DOHH2 (cell line): ENCODE measurements around the gene TMEM258.

Experiments used
- H3F3A ChIP-seq: fragments of 200-600 bp; sonication (generic), shearing (Covaris generic); 2 replicates; pipeline ENCODE4 v1.6.0; 2016; ENCODE audit warnings: antibody characterized with exemption, mild to moderate bottlenecking; ENCODE audit not compliant: control insufficient read depth, insufficient read depth
- H3K27ac ChIP-seq: fragments of 200-600 bp; sonication (generic); 2 replicates; pipeline ENCODE4 v1.5.1; 2014; ENCODE audit warnings: low read depth, mild to moderate bottlenecking, low read length, moderate library complexity
- H3K27me3 ChIP-seq: fragments of 200-600 bp; sonication (generic); 2 replicates; pipeline ENCODE4 v1.6.1; 2014; ENCODE audit warnings: mild to moderate bottlenecking, low read length, mixed read lengths; ENCODE audit not compliant: control insufficient read depth
- H3K36me3 ChIP-seq: fragments of 200-600 bp; sonication (generic); 2 replicates; pipeline ENCODE4 v1.6.1; 2014; ENCODE audit warnings: mild to moderate bottlenecking, low read length, moderate library complexity, mixed read lengths; ENCODE audit not compliant: control insufficient read depth
- H3K4me1 ChIP-seq: fragments of 200-600 bp; sonication (generic); 2 replicates; pipeline ENCODE4 v1.6.1; 2014; ENCODE audit warnings: mild to moderate bottlenecking, low read length, mixed read lengths; ENCODE audit not compliant: control insufficient read depth
- H3K4me2 ChIP-seq: fragments of 200-600 bp; sonication (generic); 2 replicates; pipeline ENCODE4 v1.6.0; 2014; ENCODE audit warnings: mild to moderate bottlenecking, low read length, moderate library complexity
- H3K4me3 ChIP-seq: fragments of 200-600 bp; sonication (generic); 2 replicates; pipeline ENCODE4 v1.5.1; 2014; ENCODE audit warnings: mild to moderate bottlenecking, low read length, mixed read lengths
- H3K79me2 ChIP-seq: fragments of 200-600 bp; sonication (generic); 2 replicates; pipeline ENCODE4 v1.6.1; 2014; ENCODE audit warnings: mild to moderate bottlenecking, low read length, mixed read lengths; ENCODE audit not compliant: control insufficient read depth
- H3K9me2 ChIP-seq: fragments of 200-600 bp; sonication (generic); replicated peaks from 2 replicates; pipeline ENCODE4 v1.6.1; 2014; ENCODE audit warnings: mild to moderate bottlenecking, low read length, mixed read lengths; ENCODE audit not compliant: control insufficient read depth
- H3K9me3 ChIP-seq: fragments of 200-600 bp; sonication (generic); 2 replicates; pipeline ENCODE4 v1.6.1; 2014; ENCODE audit warnings: antibody characterized with exemption, low read length, mixed read lengths; ENCODE audit not compliant: control insufficient read depth, insufficient read depth
- H4K20me1 ChIP-seq: fragments of 200-600 bp; sonication (generic); 2 replicates; pipeline ENCODE4 v1.6.0; 2014; ENCODE audit warnings: low read depth, mild to moderate bottlenecking, antibody characterized with exemption, low read length, moderate library complexity; ENCODE audit not compliant: control insufficient read depth, insufficient read depth
- EZH2phosphoT487 ChIP-seq: fragments of 200-600 bp; sonication (generic); IDR thresholded peaks from 2 replicates; pipeline ENCODE4 v1.6.1; 2017; ENCODE audit warnings: borderline replicate concordance, mild to moderate bottlenecking, antibody characterized with exemption, low read length, moderate library complexity, mixed read lengths
- TF ChIP-seq, protein P1 (sequence below): fragments of 200-600 bp; sonication (generic); IDR thresholded peaks from one replicate; pipeline ENCODE4 v1.5.1; 2014; ENCODE audit warnings: antibody characterized with exemption, mild to moderate bottlenecking, low read depth, low read length; ENCODE audit not compliant: poor library complexity, severe bottlenecking

TMEM258 gene

DNA sequence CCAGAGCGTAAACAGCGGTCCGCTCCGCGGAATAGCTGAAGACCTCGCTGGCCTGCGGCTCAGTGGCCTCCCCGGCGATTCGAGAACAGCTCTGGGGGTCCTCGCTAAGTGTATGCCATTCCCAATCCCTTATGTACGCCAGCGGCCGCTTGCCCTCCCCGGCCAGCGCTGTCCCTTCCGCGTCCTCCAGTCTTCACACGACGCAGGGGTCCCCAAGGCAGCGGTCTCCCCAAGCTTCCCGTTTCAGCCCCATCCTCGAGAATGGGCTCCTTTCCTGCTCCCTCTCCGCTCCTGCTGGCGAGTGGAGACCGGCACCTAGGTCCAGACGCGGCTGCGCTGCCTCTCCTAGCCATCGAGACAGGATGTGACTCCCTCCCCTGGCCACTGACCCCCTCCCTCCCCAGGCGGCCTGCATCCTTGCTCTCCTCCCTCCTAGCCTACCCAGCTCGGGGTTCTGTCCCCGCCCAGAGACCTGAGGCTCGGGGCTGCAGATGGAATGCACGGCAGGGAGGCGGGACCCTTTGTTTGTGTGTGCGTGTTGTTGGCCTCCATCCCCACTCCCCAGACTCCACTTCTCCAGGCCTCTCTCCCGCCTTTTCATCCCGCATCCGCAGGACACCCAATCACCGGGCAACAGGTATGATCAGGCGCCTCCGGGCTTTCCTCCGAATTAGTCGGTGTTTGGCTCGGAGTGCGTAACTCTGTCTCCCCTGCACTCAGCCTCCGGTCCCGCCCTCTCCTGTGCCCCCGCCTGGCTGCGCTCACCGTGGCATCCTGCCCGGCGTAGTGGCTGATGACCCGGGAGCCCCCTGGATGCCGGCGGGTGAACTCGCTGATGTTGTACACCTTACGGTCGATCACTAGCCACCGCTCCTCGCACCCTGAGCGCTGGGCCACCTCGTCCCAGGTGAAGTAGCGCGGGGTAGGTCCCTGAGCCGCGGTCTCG lies 23.7 kb upstream of the TMEM258 start:
- H3K36me3 ChIP-seq, result peaks cover 50% of the 10 kb centered on the region
- no peaks in the 10 kb centered on the region for H3K9me3 ChIP-seq
- peak overlapping the region; percentile 92 for H3K4me2 ChIP-seq
- H3F3A ChIP-seq, result peaks cover 16% of the 10 kb centered on the region
- H3K27me3 ChIP-seq, result no peaks in the 10 kb centered on the region
- H4K20me1 ChIP-seq, result no peaks in the 10 kb centered on the region
- TF ChIP-seq EZH2phosphoT487, result no peak
- TF ChIP-seq, protein P1, sequence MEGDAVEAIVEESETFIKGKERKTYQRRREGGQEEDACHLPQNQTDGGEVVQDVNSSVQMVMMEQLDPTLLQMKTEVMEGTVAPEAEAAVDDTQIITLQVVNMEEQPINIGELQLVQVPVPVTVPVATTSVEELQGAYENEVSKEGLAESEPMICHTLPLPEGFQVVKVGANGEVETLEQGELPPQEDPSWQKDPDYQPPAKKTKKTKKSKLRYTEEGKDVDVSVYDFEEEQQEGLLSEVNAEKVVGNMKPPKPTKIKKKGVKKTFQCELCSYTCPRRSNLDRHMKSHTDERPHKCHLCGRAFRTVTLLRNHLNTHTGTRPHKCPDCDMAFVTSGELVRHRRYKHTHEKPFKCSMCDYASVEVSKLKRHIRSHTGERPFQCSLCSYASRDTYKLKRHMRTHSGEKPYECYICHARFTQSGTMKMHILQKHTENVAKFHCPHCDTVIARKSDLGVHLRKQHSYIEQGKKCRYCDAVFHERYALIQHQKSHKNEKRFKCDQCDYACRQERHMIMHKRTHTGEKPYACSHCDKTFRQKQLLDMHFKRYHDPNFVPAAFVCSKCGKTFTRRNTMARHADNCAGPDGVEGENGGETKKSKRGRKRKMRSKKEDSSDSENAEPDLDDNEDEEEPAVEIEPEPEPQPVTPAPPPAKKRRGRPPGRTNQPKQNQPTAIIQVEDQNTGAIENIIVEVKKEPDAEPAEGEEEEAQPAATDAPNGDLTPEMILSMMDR, result no peak
- peak overlapping the region; percentile 92 for H3K4me3 ChIP-seq
- H3K79me2 ChIP-seq, result peaks cover 46% of the 10 kb centered on the region
- peaks cover 25% of the 10 kb centered on the region for H3K4me1 ChIP-seq
- peak overlapping the region; percentile 87 for H3K27ac ChIP-seq
- no peaks in the 10 kb centered on the region for H3K9me2 ChIP-seq

DNA sequence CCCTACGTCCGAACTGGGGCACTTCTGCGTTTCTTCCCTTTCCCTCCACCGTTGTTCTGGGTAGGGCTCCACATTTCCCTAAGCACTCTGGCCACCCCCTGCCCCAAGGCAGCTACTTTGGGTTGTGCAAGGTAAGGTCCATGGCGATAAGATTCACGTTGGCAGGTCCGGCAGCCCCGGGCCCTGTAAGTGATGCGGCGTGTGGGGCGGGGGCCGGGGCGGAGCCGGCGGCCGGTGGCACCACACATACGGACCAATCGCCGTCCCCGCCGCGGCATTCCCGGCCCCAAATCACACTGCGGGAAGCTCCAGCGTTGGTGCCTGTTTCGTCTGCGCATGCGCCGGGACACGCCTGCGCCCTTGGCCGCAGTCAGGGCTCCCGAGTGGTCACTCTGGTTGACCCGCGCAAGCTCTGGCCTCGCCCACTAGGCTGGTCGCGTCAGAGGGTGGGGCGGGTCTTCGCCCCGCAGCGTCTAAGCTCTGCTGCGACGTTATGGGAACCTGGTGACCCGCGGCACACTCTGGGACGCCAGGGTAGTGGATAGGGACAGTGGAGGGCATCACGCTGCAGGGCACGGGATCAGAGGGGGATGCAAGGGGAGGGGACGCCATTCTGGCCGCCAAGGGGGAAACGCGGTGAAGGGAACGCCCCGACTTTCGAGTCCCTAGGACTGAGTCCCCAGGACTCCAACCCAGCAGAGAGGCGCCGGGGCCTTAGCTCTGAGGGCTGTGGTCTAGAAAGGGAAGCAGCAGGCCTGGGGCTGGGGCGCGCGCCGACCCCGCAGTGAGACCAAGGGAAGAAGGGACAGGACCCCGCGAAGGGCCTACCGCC lies 22.8 kb upstream of the TMEM258 start:
- peak overlapping the region; percentile 92 for H3K4me2 ChIP-seq
- TF ChIP-seq, protein P1, result no peak
- no peak for TF ChIP-seq EZH2phosphoT487
- H4K20me1 ChIP-seq, result no peaks in the 10 kb centered on the region
- no peaks in the 10 kb centered on the region for H3K27me3 ChIP-seq
- H3K79me2 ChIP-seq, result peaks cover 46% of the 10 kb centered on the region
- peak overlapping the region; percentile 92 for H3K4me3 ChIP-seq
- no peaks in the 10 kb centered on the region for H3K9me3 ChIP-seq
- no peaks in the 10 kb centered on the region for H3K9me2 ChIP-seq
- peaks cover 25% of the 10 kb centered on the region for H3K4me1 ChIP-seq
- H3K36me3 ChIP-seq, result peaks cover 59% of the 10 kb centered on the region
- peaks cover 16% of the 10 kb centered on the region for H3F3A ChIP-seq
- peak overlapping the region; percentile 87 for H3K27ac ChIP-seq

GRCh38 chr11:61814247-61814957 lies 22.0 kb upstream of the TMEM258 start:
- TF ChIP-seq EZH2phosphoT487, result no peak
- TF ChIP-seq, protein P1, result no peak
- no peaks in the 10 kb centered on the region for H3K9me3 ChIP-seq
- no peaks in the 10 kb centered on the region; the same call in 1 of the 2 replicates for H4K20me1 ChIP-seq
- peaks cover 25% of the 10 kb centered on the region for H3K4me1 ChIP-seq
- peak overlapping the region; percentile 92 for H3K4me3 ChIP-seq
- no peaks in the 10 kb centered on the region for H3K9me2 ChIP-seq
- peak overlapping the region; percentile 87 for H3K27ac ChIP-seq
- H3K4me2 ChIP-seq, result peak overlapping the region; percentile 92
- peaks cover 16% of the 10 kb centered on the region for H3F3A ChIP-seq
- peaks cover 46% of the 10 kb centered on the region for H3K79me2 ChIP-seq
- H3K27me3 ChIP-seq, result no peaks in the 10 kb centered on the region
- H3K36me3 ChIP-seq, result peaks cover 67% of the 10 kb centered on the region
